ENCODE results near the gene CCDC83.
"Not testable (repeated sequence)": the region's sequence is repeated elsewhere in the genome, so short reads cannot be mapped to it uniquely, and the experiment has no call there.

CCDC83 gene

DNA sequence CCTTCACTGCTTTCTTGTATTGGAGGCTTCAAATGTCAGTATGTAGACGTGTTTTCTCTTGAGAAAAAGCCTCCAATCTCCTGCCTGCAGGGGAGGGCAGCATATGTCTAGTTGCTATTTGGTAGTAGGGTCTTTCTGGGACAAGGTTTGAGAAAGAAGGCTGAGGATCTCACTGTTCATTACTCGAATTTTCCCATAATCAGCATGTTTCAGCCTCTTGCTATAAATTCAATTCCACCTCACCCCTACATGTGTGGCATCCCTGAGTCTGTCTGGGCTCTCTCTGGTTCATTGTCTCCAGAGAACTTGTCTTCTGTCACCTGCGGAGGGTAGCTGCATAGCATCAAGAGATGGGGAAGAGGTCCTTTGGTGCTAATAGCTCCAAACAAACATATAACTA lies 19.5 kb upstream of the CCDC83 start:
- no peak for DNase-seq (ENCODE audit: low spot score)

DNA sequence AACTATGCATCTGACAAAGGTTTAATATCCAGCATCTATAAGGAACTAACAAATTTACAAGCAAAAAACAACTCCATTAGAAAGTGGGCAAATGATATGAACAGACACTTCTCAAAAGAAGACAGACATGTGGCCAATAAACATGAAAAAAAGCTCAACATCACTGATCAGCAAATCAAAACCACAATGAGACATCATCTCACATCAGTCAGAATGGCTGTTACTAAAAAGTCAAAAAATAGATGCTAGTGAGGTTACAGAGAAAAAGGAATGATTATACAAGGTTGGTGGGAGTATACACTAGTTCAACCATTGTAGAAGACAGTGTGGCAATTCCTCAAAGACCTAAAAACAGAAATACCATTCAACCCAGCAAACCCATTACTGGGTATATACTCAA lies 14.3 kb upstream of the CCDC83 start:
- DNase-seq (ENCODE audit: low spot score), result not testable (repeated sequence)

DNA sequence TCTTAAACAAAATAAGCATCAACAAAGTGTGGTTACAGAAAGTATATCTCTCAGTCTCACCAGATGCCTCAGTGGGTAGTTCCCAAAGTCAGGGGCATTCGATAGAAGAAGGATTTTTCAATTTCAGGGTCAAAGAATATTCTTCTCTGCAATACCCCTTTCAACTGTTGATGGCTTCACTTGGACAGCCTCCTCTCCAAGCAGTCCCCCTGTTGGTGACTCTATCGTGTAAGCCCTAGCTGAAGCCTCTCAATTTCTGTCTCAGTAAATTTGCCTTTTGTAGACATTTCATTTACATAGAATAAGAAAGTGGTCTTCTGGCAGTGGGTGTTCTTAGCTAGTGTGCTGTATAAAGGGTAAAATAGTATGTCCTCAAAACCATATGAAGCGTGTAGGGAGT lies 11.3 kb upstream of the CCDC83 start:
- DNase-seq (ENCODE audit: low spot score), result no peak

DNA sequence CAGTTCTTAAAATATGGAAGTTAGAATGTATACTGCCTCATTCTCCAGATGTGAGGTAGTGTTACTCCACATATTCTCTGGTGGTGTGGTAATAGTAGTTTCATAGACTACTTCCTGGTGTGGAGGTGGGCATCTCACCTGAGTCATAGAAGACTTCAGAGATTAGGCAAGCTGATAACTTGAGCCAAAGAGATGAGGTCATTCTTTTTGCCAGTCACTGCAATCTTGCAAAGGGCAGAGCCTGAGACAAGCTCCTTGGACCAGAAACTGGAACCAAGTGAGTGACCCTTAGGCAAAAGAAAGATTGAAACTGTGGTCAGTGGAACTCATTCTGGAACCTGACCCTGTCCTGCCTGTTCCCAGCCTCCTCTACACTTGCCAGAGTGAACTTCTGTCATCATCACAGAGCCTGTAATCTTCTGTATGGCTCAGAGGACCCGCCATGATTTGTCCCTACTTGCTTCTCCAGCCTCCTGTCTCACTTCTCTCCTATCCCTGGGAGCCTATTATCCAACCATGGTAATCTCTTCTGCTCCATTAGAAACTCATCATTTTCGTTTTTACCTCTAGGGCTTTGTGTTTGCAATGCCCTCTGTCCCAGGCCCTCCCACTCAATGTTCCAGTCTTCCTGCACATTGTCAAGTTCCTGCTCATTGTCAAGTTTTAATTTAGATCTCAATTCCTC lies 10.6 kb upstream of the CCDC83 start:
- peak; percentile 44 for DNase-seq (ENCODE audit: low spot score)

DNA sequence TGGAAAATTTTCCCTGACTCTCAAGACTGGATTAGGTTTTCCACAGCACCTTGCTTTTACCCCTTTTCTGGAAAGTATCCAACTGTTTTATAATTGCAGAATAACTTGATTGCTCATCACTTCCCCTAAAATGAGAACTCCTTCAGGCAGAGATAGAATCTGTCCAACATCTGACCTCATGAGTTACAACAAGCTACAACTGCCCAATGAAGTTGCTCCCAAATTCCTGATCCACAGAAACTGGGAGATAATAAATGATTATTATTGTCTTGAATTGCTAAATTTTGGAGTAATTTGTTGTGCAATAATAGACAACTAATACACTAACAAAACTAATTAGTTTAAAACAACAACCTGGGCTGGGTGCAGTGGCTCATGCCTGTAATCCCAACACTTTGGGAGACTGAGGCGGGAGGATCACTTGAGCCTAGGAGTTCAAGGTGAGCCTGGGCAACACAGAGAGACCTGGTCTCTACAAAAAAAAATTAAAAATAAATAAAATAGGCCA lies 10.0 kb upstream of the CCDC83 start:
- DNase-seq (ENCODE audit: low spot score), result peak; percentile 29

DNA sequence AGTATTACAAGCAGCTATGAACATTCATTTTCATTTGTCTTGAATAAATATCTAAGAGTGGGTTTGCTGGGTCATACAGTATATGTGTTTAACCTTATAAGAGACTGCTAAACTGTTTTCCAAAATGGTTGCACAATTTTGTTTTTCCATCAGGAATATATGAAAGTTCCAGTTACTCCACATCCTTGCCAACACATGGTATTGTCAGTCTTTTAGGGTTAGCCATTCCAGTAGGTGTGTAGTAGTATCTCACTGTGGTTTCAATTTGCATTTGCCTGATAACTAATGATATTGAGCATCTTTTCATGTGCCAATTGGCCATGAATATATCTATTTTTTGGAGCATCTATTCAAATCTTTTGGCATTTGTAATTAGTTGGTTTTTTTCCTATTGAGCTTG lies 7.7 kb upstream of the CCDC83 start:
- DNase-seq (ENCODE audit: low spot score), result no peak

DNA sequence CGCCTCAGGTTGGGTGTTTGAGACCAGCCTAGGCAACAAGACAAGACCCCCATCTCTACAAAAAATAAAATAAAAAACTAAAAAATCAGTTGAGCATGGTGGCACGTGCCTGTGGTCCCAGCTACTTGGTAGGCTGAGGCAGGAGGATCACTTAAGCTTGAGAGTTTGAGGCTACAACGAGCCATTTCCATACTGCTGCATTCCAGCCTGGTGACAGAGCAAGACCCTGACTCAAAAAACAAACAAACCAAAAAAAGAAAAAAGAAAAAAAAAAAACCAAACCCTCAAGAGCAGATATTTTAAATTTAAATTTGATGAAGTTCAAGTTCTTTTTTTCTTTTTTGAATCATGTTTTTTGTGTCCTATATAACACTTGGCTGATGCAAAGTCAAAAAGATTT lies 7.2 kb upstream of the CCDC83 start:
- no peak for DNase-seq (ENCODE audit: low spot score)

DNA sequence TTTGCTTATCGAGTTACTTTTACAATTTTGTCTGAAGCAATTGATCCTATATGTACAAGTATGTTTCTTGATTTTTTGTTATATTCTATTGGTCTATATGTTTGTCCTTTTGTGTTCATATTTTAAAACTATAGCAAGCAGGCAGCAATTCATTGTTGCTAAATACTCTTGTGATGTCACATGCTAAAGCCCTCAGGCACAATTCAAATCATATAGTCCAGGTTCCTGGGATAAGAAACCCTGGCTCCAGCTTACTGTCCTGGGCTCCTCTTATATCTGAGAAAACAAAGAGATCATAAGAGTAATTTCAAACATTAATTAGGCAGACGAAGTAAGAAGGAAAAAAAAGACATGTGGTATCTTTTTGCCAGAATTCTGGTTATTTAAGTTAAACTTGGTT lies 6.6 kb upstream of the CCDC83 start:
- no peak for DNase-seq (ENCODE audit: low spot score)

DNA sequence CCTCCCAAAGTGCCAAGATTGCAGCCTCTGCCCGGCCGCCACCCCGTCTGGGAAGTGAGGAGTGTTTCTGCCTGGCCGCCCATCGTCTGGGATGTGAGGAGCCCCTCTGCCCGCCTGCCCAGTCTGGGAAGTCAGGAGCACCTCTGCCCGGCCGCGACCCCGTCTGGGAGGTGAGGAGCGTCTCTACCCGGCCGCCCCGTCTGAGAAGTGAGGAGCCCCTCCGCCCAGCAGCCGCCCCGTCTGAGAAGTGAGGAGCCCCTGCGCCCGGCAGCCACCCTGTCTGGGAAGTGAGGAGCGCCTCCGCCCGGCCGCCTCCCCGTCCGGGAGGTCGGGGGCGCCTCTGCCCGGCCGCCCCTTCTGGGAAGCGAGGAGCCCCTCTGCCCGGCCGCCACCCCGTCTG lies 2.4 kb upstream of the CCDC83 start:
- not testable (repeated sequence) for DNase-seq (ENCODE audit: low spot score)

DNA sequence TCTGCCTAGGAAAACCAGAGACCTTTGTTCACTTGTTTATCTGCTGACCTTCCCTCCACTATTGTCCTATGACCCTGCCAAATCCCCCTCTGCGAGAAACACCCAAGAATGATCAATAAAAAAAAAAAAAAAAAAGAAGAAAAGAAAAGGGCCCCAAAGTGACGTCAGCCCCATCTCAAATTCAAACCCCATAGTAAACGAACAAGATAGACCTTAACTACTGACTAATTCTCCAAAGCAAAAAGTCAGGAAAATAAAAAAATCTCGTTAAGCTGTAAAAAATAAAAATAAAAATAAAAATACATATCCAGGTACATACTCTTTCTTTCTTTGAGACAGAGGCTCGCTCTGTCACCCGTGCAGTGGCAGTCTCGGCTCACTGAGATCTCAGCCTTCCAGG lies 1.6 kb upstream of the CCDC83 start:
- DNase-seq (ENCODE audit: low spot score), result not testable (repeated sequence)

DNA sequence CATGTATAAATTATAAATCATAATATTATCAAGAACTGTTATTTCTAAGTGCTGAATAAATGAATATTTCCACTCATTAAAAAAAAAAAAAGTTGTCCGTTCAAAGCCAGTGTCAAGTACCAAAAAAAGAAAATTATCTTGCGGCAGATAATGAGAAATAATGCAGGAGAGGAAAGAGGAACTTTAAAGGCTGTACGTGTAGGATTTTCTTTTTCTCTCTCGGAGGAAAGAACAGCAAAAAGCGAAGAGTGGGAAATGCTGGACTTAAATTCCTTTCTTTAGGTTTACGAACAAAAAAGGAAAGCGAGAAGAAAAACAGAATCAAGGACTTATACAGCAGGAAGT lies 999 bp upstream of the CCDC83 start:
- DNase-seq (ENCODE audit: low spot score), result no peak

DNA sequence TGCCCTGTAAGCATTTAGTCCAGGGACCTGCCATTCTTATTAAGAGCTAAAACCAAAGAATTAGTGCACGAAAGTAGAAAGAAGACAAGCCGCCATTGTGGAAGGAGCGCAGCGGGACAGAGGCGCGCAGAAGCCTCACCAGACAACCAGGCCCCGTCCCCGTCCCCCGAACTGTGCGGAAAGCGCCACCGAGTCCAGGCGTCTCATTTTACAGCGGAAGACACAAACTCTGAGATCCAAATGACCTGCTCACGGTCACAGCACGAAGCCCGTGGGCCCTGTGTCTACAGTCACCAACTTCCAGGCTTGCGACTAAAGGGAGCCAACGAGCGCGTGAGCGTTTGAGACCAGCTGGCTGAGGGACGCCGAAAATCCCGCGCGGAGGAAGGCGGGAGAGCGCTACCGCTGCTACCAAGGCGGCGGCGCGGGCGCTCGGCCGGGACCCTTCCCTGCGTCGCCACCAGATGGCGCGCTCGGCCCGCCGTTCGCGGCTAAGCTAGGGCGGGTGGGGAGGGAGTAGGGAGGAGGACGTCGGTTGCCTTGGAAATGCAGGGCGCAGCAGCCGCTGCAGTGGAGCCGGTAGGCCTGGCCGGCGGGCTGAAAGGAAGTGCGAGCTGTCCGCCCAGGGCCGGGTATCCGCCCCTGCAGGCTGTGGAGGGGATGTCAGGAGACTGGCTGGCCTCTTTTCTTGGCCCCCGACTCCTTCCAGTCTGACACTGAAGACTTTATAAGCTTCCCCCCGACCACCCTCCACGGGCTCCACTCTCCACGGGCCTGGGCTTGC lies 434 bp upstream of the CCDC83 start:
- DNase-seq (ENCODE audit: low spot score), result peak; percentile 89

DNA sequence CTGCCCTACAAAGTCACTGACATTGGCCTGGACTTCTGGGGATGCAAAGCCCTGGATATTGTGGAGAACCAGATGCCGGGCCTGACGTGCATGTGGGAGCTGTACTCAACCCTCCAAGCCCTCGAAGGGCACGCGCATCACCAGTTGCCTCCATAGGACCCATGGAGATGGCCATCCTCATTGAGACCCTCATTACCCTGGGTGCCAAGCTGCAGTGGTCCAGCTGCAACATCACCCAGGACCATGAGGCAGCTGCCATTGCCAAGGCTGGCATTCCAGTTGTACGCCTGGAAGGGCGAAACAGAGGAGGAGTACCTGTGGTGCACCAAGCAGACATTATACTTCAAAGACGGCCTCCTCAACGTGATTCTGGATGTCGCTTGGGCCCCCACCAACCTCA lies 1.9 kb downstream of the CCDC83 start:
- no peak for DNase-seq (ENCODE audit: low spot score)

DNA sequence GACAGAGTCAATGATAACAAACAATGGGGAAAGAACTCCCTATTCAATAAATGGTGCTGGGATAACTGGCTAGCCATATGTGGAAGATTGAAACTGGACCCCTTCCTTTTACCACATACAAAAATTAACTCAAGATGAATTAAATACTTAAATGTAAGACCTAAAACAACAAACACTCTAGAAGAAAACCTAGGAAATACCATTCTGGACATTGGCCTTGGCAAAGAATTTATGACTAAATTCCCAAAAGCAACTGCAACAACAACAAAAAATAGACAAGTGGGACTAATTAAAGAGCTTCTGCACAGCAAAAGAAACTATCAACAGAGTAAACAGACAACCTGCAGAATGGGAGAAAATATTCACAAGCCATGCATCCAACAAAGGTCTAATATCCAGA lies 4.4 kb downstream of the CCDC83 start:
- not testable (repeated sequence) for DNase-seq (ENCODE audit: low spot score)

DNA sequence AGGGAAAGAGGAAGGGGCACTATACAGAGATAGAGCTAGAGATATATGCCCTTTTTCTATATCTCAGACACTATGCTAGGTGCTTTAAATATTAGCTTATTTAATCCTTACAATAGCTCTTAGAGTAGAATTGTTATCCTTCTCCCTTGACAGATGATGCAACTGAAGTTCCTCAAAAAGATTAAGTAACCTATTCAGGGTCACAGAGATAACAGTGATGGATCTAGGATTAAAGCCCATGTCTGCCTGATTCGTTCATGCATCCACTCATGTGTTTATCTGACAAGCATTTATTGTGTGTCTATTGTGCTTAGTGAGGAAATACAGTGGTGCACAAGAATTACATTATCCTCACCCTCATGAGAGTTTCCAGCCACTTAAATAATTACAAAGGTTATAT lies 8.7 kb downstream of the CCDC83 start:
- DNase-seq (ENCODE audit: low spot score), result no peak

DNA sequence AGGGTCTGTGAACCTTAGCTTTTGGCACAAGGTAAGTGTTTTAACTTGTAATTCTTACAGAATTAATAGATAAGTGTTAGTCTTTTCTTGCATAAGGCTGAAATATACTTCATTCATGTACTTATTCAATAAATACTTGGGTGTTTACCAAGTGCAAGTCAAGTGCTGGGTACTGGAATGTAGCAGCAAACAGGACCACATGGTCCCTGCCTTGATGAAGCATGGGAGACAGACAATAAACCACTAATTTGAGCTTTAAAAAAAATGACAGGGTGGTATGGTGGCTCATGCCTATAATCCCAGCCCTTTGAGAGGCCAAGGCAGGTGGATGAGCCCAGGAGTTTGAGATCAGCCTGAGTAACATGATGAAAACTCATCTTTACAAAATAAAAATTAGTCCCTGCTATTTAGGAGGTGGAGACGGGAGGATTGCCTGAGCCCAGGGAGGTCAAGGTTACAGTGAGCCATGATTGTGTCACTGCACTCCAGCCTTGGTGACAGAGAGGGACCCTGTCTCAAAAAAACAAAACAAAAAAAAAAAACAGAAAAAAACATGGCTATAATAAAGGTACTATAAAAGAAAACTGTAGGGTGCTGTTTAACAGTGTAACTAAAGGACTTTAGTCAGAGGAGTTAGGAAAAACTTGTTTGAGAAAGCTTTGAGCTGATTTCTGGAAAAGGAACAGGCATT lies 11.1 kb downstream of the CCDC83 start:
- DNase-seq (ENCODE audit: low spot score), result no peak

DNA sequence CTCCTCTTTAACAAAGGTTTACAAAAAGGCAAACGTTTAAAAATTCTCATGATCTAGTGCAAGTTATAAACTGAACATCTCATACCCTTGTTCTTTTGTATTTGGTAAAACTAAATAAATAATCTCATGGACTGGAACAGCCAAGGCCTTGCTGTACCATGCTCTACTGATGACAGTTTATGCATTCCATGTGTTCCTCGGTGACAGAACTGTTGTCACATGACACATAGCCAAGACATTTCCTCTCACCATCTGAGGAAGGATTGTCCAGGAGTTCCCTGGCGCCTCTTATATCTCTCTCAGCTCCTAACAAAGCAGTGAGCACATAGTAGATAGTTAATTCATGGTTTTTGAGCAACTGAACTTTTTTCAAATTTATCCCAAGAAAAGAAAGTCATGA lies 12.6 kb downstream of the CCDC83 start:
- DNase-seq (ENCODE audit: low spot score), result peak; percentile 24

DNA sequence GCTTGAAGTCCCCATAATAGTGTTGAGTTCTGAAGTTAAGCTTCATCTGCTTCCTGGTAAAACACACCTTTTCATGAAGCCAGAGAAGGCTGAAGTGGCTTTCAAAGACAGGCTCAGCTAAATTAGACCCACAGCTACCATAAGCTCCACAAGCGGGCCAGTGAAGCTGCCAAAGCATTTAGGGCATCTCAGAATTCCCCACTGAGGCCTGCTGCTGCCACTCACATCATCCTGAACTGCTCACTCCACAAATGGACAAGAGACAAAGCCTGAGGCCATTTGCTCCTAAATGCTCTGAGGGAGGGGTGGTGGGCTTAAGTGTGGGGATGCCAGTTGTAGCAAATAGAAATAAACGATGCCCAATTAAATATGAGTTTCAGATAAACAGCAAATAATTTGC lies 14.6 kb downstream of the CCDC83 start:
- DNase-seq (ENCODE audit: low spot score), result no peak

DNA sequence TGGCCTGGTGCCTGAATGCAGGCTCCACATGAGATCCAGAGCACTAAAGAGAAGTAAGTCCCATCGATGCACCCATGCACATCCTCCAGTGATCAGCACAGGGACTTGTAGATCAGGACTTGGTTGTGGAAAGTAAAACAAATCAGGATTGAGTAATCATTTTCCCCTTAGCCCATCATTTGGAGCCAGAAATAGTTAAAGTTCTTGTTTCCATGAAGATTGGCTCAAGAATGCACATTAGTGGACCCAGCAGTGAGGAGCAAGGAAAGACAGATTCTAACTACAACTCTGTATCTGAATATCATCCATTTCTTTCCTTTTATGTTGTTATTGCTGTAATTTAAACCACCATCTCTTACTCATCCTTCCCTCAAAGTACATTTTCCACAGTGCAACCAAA lies 19.1 kb downstream of the CCDC83 start:
- no peak for DNase-seq (ENCODE audit: low spot score)

DNA sequence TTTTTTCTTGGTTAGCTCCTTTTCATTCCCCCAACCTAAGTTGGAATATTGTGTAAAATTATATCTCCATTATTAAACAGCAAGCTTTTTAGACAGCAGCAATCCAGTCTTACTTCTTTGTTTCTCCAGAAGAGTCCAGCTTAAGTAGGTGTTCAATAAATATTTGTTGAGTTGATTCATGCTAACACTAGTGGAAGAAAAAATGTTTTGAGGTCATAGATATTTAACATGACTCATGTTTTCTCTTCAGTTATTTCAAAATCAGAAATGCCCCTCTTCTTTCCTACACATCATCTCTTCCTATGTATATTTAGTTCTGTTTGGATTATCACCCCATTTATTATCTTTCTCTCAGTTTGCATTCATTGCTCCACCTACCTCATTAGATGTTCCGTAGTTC lies 20.3 kb downstream of the CCDC83 start:
- no peak for DNase-seq (ENCODE audit: low spot score)

DNA sequence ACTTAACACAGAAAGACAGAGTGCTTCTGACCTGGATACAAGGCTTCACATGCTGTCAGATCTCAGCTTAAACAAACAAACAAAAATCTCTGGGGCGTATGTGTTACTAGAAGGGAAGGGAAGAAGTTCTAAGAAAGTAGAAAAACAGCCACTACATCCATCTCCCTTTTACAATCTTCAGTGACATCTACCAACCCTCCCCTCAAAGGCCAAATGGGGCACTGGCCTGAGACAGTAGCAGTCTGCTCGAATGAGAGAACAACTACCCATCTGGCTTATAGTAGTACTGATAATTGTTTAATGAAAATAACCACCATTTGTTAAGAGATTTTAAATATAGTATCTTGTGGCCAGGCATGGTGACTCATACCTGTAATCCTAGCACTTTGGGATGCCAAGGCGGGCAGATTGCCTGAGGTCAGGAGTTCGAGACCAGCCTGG lies 29.4 kb downstream of the CCDC83 start:
- no peak for DNase-seq (ENCODE audit: low spot score)

DNA sequence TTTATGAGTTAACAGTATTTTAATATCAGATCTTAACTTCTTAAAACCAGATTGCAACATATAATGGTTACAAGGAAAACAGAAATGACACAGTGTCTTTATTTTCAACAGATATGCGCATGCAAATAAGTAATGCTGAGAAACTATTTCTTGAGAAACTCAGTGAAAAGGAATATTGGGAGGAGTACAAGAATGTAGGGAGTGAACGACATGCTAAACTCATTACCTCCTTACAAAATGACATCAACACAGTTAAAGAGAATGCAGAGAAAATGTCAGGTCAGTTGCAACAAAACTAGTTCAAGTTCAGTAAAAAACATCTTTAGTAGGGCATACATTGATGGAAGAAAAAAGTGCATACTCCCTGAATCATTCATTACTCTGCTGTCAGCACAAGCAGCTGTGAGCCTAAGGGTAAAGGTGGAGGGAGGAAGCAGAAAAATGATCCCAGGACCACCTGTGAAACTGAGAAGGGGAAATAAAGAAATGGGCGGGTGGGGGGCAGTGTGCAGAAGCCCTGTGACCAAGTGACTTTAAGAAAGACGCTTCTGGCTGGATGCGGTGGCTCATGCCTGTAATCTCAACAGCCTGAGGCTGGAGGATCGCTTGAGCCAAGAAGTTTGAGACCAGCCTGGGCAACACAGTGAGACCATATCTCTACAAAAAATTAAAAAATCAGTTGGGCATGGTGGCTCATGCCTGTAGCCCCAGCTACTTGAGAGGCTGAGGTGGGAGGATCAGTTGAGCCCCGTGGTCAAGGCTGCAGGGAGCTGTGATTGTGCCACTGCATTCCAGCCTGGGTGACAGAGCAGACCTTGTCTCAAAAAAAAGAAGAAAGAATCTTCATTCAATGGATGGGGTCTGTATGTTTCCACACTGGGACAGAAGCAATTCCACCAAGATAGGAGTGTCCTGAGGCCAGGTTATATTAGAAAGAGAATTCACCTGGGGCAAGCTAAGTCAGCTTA lies 31.2 kb downstream of the CCDC83 start:
- no peak for DNase-seq (ENCODE audit: low spot score)
